GM12878 (cell line): ENCODE results near the gene LRIG2.

Source experiments
- BMI1 ChIP-seq: fragments of 450-650 bp; IDR thresholded peaks from 2 replicates; pipeline ENCODE4 v1.6.1; 2016; ENCODE audit warnings: mild to moderate bottlenecking, moderate library complexity, borderline replicate concordance
- CEBPB ChIP-seq, 2 experiments: fragments of 150-350 bp in 1 of 2; IDR thresholded peaks; 2 replicates each; pipeline ENCODE4 v1.6.1; 2012 to 2014; ENCODE audit warnings: low read depth in 2 of 2, low read length in 2 of 2, borderline replicate concordance in 1 of 2, inconsistent platforms in 1 of 2
- CTCF ChIP-seq, 3 experiments: IDR thresholded peaks in 2 of 3; conservative IDR thresholded peaks in 1 of 3; 2 replicates each; pipeline ENCODE4 v1.5.1; 2011; ENCODE audit warnings: low read depth in 3 of 3, low read length in 3 of 3, mild to moderate bottlenecking in 3 of 3, control low read depth in 2 of 3, moderate library complexity in 2 of 3, inconsistent platforms in 1 of 3, mixed read lengths in 1 of 3; ENCODE audit not compliant: control insufficient read depth in 2 of 3, insufficient read depth in 1 of 3; ENCODE audit errors: extremely low read depth in 1 of 3
- CUX1 ChIP-seq: IDR thresholded peaks from 2 replicates; pipeline ENCODE4 v1.6.1; 2012; ENCODE audit warnings: improper control_type of control experiment, low read depth, low read length; ENCODE audit not compliant: insufficient replicate concordance
- EED ChIP-seq: sonication (generic); IDR thresholded peaks from 2 replicates; pipeline ENCODE4 v1.6.1; 2016; ENCODE audit warnings: antibody characterized with exemption, low read depth
- ETV6 ChIP-seq, 2 experiments: fragments of 450-650 bp in 1 of 2; IDR thresholded peaks in 1 of 2; conservative IDR thresholded peaks in 1 of 2; 2 replicates each; pipeline ENCODE4 v1.6.1; 2014; ENCODE audit warnings: antibody characterized with exemption in 1 of 2, borderline replicate concordance in 1 of 2, low read depth in 1 of 2, mild to moderate bottlenecking in 1 of 2, moderate library complexity in 1 of 2
- NR2C2 ChIP-seq: IDR thresholded peaks from 2 replicates; pipeline ENCODE4 v1.6.1; 2011; ENCODE audit warnings: borderline replicate concordance, low read depth; ENCODE audit not compliant: control insufficient read depth, insufficient read length
- POLR2AphosphoS5 ChIP-seq: IDR thresholded peaks from 2 replicates; pipeline ENCODE4 v1.6.1; 2011; ENCODE audit warnings: mild to moderate bottlenecking, low read length, inconsistent platforms

- TF ChIP-seq EED, result no peak
- TF ChIP-seq POLR2AphosphoS5, result no peak
- no peak for TF ChIP-seq CTCF (IDR thresholded peaks at IDR 0.05 in 2 of 3, conservative IDR thresholded peaks at IDR 0.05 in 1 of 3; ENCODE audit: control insufficient read depth in 2 of 3, extremely low read depth in 1 of 3, insufficient read depth in 1 of 3, low read depth in 3 of 3, low read length in 3 of 3)
- no peak for TF ChIP-seq BMI1
- no peak for TF ChIP-seq NR2C2
- TF ChIP-seq CEBPB (IDR thresholded peaks at IDR 0.05; ENCODE audit: borderline replicate concordance in 1 of 2, low read depth in 2 of 2, low read length in 2 of 2), result no peak
- no peak for TF ChIP-seq ETV6 (conservative IDR thresholded peaks at IDR 0.05 in 1 of 2, IDR thresholded peaks at IDR 0.05 in 1 of 2; ENCODE audit: borderline replicate concordance in 1 of 2, low read depth in 1 of 2)
- no peak for TF ChIP-seq CUX1
These were observed 36.2 kb upstream of the LRIG2 start for GRCh38 chr1:113036639-113037321.
